Measurements from ENCODE around the gene NRG3. TPM values are rescaled to one million over a fixed set of nuclear protein-coding genes. Genes with fewer than 3 reads are reported as not detected.

NRG3 gene
- total RNA-seq, 2 donors from 2014 or later, result 0.97 TPM; not detected in 1

- 51% methylated on average over 2 of the region's 2 CpGs for WGBS
Measured at GRCh38 chr10:81978238-81978637, 103.2 kb downstream of the NRG3 start.

GRCh38 chr10:81981724-81982123 is 106.7 kb downstream of the NRG3 start:
- WGBS, result 81% methylated on average over 1 of the region's 1 CpG
- no peaks in the 10 kb centered on the region for H3K4me1 ChIP-seq (replicated peaks)
- TF ChIP-seq POLR2AphosphoS5 (IDR thresholded peaks at IDR 0.05), result no peak
- no peak for TF ChIP-seq POLR2A (IDR thresholded peaks at IDR 0.05)
- TF ChIP-seq CTCF (IDR thresholded peaks at IDR 0.05), result no peak
- DNase-seq (ENCODE audit: low spot score), result no peak
- no peaks in the 10 kb centered on the region for H3K9me3 ChIP-seq
- intact Hi-C loops (cut with DNase I), result no loop called here
- no peaks in the 10 kb centered on the region for H3K27me3 ChIP-seq (replicated peaks; ENCODE audit: insufficient read depth)
- no peak overlapping the region for H3K27ac ChIP-seq
- H3K36me3 ChIP-seq, result no peaks in the 10 kb centered on the region
- no peak overlapping the region for H3K4me3 ChIP-seq

More at GRCh38 chr10:81978238-81978637, 103.2 kb downstream of the NRG3 start:
- H3K27ac ChIP-seq, result no peak overlapping the region
- H3K36me3 ChIP-seq, result no peaks in the 10 kb centered on the region
- intact Hi-C loops (cut with DNase I), result no loop called here
- H3K4me1 ChIP-seq (replicated peaks), result no peaks in the 10 kb centered on the region
- TF ChIP-seq POLR2A (IDR thresholded peaks at IDR 0.05) (no peak), CTCF (IDR thresholded peaks at IDR 0.05) (no peak), POLR2AphosphoS5 (IDR thresholded peaks at IDR 0.05) (no peak)
- no peak overlapping the region for H3K4me3 ChIP-seq
- no peaks in the 10 kb centered on the region for H3K9me3 ChIP-seq
- no peaks in the 10 kb centered on the region for H3K27me3 ChIP-seq (replicated peaks; ENCODE audit: insufficient read depth)
- DNase-seq (ENCODE audit: low spot score), result no peak

- WGBS, result 36% methylated on average over 3 of the region's 3 CpGs
- intact Hi-C loops (cut with DNase I), result no loop called here
- no peak for DNase-seq (ENCODE audit: low spot score)
- no peak overlapping the region for H3K4me3 ChIP-seq
- no peaks in the 10 kb centered on the region for H3K27me3 ChIP-seq (replicated peaks; ENCODE audit: insufficient read depth)
- TF ChIP-seq POLR2A (IDR thresholded peaks at IDR 0.05), result no peak
- no peak for TF ChIP-seq CTCF (IDR thresholded peaks at IDR 0.05)
- TF ChIP-seq POLR2AphosphoS5 (IDR thresholded peaks at IDR 0.05), result no peak
- H3K36me3 ChIP-seq, result no peaks in the 10 kb centered on the region
- H3K4me1 ChIP-seq (replicated peaks), result no peaks in the 10 kb centered on the region
- no peaks in the 10 kb centered on the region for H3K9me3 ChIP-seq
- no peak overlapping the region for H3K27ac ChIP-seq
Measured at GRCh38 chr10:81984428-81984827, 109.4 kb downstream of the NRG3 start.

GRCh38 chr10:81995254-81995653 is 120.3 kb downstream of the NRG3 start:
- Histone ChIP-seq H3K4me3 (no peak overlapping the region), H3K27me3 (replicated peaks; ENCODE audit: insufficient read depth) (no peaks in the 10 kb centered on the region), H3K9me3 (no peaks in the 10 kb centered on the region), H3K27ac (no peak overlapping the region), H3K4me1 (replicated peaks) (no peaks in the 10 kb centered on the region), H3K36me3 (no peaks in the 10 kb centered on the region)
- intact Hi-C loops (cut with DNase I), result no loop called here
- no peak for DNase-seq (ENCODE audit: low spot score)
- TF ChIP-seq POLR2AphosphoS5 (IDR thresholded peaks at IDR 0.05) (no peak), POLR2A (IDR thresholded peaks at IDR 0.05) (no peak), CTCF (IDR thresholded peaks at IDR 0.05) (no peak)
- WGBS, result 44% methylated on average over 3 of the region's 3 CpGs

GRCh38 chr10:81996927-81997326 is 121.9 kb downstream of the NRG3 start:
- Histone ChIP-seq H3K27ac (no peak overlapping the region), H3K36me3 (no peaks in the 10 kb centered on the region), H3K9me3 (no peaks in the 10 kb centered on the region), H3K27me3 (replicated peaks; ENCODE audit: insufficient read depth) (no peaks in the 10 kb centered on the region), H3K4me1 (replicated peaks) (no peaks in the 10 kb centered on the region), H3K4me3 (no peak overlapping the region)
- no peak for TF ChIP-seq POLR2AphosphoS5 (IDR thresholded peaks at IDR 0.05)
- TF ChIP-seq CTCF (IDR thresholded peaks at IDR 0.05), result no peak
- no peak for TF ChIP-seq POLR2A (IDR thresholded peaks at IDR 0.05)
- WGBS, result 87% methylated on average over 3 of the region's 3 CpGs
- no peak for DNase-seq (ENCODE audit: low spot score)
- intact Hi-C loops (cut with DNase I), result no loop called here

Measured in prostate gland (tissue), 2 donors.